Fibroblast of villous mesenchyme (primary cell): ENCODE measurements around the gene RMP24.

Experiments
- DNase-seq: peaks from one replicate; pipeline ENCODE4 v3.0.0-alpha.2; 2010; ENCODE audit warnings: low read depth
- H3K4me3 ChIP-seq: 2 replicates; pipeline ENCODE4 v1.5.1; 2011; ENCODE audit warnings: low read depth, mild to moderate bottlenecking, low read length
- TF ChIP-seq, protein P1 (sequence below): IDR thresholded peaks from 2 replicates; pipeline ENCODE4 v1.5.1; 2012; ENCODE audit warnings: low read depth, mild to moderate bottlenecking, low read length; ENCODE audit not compliant: insufficient read depth

The RMP24 gene

DNA sequence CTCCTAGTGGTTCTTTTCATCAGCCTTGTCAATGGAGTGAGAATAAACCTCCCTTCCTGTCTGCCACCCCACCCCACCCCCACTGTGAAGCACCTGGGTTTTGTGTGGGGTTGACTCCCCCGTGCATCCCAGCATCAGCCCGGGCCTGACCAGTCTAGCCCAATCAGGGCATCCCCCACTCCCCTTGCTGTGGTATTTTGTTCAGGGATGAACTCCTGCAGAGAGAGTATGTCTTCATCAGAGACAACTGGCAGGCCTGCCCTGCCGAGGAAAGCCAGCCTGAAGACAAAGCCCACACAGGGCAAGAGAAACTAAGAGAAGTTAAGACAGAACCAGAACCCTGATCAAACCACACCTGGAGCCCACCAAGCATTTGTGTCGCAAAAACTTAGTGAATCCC is 36.7 kb upstream of the RMP24 start:
- H3K4me3 ChIP-seq = no peak overlapping the region
- TF ChIP-seq, protein P1, sequence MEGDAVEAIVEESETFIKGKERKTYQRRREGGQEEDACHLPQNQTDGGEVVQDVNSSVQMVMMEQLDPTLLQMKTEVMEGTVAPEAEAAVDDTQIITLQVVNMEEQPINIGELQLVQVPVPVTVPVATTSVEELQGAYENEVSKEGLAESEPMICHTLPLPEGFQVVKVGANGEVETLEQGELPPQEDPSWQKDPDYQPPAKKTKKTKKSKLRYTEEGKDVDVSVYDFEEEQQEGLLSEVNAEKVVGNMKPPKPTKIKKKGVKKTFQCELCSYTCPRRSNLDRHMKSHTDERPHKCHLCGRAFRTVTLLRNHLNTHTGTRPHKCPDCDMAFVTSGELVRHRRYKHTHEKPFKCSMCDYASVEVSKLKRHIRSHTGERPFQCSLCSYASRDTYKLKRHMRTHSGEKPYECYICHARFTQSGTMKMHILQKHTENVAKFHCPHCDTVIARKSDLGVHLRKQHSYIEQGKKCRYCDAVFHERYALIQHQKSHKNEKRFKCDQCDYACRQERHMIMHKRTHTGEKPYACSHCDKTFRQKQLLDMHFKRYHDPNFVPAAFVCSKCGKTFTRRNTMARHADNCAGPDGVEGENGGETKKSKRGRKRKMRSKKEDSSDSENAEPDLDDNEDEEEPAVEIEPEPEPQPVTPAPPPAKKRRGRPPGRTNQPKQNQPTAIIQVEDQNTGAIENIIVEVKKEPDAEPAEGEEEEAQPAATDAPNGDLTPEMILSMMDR = no peak
- no peak for DNase-seq

DNA sequence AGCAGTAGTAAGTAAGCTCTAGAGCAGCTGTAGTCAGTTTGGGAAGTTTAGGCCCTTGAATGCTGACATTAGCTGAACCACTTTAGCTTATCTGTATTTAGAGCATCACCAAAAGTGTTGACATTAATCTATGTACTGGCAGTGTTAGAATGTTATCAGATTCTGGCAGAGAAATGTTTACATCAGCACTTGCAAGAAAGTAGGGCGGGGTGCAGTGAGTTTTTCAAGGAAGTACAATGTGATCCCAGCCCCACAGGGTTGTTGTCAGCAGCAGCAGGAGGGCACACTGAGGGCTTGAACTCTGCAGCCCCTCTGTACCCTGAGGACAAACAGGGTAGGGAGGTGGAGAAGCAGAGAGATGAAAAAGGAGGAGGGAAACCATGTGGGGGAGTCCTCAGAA is 35.5 kb upstream of the RMP24 start:
- H3K4me3 ChIP-seq = no peak overlapping the region
- TF ChIP-seq, protein P1 = no peak
- peak; percentile 47 for DNase-seq

DNA sequence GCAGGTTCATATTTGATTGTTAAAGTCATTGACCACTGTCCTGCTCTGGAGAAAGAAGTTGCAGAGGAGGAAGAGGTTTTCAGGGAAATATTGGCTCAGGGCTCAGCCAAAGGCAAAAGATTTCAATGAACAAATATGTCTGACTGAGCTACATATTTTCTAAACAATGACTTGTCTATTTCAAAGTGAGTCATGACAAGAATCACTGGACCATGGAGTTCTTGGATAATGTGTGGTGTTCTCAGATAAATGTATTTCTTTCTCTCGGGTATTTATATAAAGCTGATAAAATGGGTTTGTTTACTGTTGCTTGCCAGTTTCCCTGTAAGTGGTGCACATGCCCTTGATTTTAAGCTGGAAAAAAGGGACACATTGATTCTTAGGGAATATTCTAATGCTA is 34.3 kb upstream of the RMP24 start:
- H3K4me3 ChIP-seq = no peak overlapping the region
- no peak for DNase-seq
- TF ChIP-seq, protein P1 = no peak

DNA sequence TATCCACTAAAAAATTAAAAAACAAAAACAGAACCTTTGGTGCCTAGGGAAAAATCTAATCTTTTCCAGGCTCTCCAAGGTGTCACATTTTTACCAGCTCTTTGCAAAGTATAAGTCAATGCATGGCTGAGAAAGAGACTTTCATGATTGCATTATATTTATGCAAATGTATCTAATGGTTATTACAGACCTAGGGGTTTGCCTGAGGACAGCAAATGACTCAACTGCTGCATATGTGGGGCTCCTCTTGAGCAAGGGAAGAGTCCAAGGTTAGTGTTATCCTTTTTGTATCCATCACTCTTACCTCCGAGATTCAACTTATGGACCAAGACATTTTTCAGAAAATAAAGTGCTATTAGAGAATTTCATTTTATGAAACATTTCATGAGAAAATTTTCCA is 33.9 kb upstream of the RMP24 start:
- H3K4me3 ChIP-seq = no peak overlapping the region
- no peak for DNase-seq
- TF ChIP-seq, protein P1 = no peak

DNA sequence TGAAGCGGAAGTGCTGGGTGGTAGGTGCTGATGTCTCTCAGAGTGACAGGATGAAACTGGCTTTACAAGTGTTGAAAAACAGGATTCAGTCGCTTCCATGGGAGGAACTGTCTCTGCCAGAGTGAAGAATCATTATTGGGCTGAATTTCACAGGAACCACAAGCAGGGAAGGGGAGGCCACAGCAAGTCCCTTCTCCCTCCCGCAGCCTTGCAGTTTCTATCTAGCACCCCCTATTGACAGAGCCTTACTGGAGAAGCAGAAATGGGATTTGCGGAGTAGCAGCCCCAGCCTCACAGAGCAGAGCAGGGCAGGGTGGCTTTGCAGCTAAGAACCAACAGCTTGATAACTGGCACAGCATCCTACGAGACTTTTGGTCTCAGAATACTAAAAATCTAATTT is 33.3 kb upstream of the RMP24 start:
- TF ChIP-seq, protein P1 = peak; percentile 19
- DNase-seq = no peak

DNA sequence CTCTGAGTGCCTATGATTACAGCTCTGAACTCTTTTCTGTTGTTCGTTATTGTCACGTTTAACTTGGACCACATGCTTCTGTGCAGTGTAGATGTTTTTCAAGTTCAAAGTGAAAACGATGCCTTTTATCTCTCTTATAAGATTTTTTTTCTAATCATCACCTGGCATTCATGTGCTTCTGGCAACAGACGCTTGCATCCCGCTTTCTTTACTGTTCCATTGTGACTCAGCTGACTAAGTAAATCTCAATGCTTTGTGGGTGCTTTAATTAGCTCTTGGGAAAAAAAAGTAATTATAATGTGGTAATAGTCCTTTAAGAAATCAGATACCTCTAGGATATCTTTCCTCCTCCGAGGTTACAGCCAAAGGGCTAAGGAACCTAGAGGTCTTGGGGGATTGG is 31.2 kb upstream of the RMP24 start:
- TF ChIP-seq, protein P1 = no peak
- no peak for DNase-seq
- H3K4me3 ChIP-seq = no peak overlapping the region

More for the DNA sequence above, 33.3 kb upstream of the RMP24 start:
- H3K4me3 ChIP-seq = no peak overlapping the region

DNA sequence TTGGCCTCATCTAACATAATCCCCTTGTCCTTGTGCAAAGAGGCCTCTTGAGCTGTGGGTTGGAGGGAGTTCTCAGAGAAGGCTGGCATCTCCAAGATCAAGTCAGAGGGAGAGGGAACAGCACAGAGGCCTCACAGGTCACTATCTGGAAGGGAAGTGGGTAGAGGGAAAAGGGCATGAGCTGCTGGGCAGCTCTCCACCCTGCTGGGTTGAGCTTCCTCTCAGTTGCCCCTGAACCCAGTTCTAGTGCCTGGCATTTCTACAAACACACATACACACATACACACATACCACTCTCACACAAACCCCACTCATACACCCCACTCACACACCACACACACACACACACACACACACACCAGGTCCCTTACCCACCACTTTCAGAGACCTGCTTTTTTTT is 30.3 kb upstream of the RMP24 start:
- no peak for DNase-seq
- TF ChIP-seq, protein P1 = no peak
- no peak overlapping the region for H3K4me3 ChIP-seq
